Fibroblast of lung (primary cell): Measurements from ENCODE around the gene MYO3B. TPM values are rescaled to one million over a fixed set of nuclear protein-coding genes. Genes with fewer than 3 reads are reported as not detected.

Experiments
- DNase-seq, 2 donors: peaks; one replicate each; pipeline versions ENCODE4 v3.0.0 to v3.0.0-alpha.2; 2010; ENCODE audit warnings: low read depth in 2 of 2
- H2AFZ ChIP-seq: 2 replicates; pipeline ENCODE4 v1.5.1; 2012; ENCODE audit warnings: low read length, control low read depth, inconsistent platforms
- H3K27ac ChIP-seq: 2 replicates; pipeline ENCODE4 v1.5.1; 2011; ENCODE audit warnings: low read length, control low read depth; ENCODE audit not compliant: insufficient read depth
- H3K27me3 ChIP-seq: 2 replicates; pipeline ENCODE4 v1.5.1; 2011; ENCODE audit warnings: mild to moderate bottlenecking, low read length; ENCODE audit not compliant: control insufficient read depth, insufficient read depth
- H3K36me3 ChIP-seq: 2 replicates; pipeline ENCODE4 v1.5.1; 2011; ENCODE audit warnings: low read length; ENCODE audit not compliant: control insufficient read depth, insufficient read depth
- H3K4me1 ChIP-seq: 2 replicates; pipeline ENCODE4 v1.5.1; 2011; ENCODE audit warnings: low read length; ENCODE audit not compliant: control insufficient read depth, insufficient read depth; ENCODE audit errors: extremely low read depth
- H3K4me2 ChIP-seq: 2 replicates; pipeline ENCODE4 v1.5.1; 2011; ENCODE audit warnings: low read length, control low read depth; ENCODE audit not compliant: insufficient read depth; ENCODE audit errors: extremely low read depth
- H3K4me3 ChIP-seq, 4 experiments: fragments of 200-600 bp in 1 of 4; sonication (generic) in 1 of 4; replicated peaks in 1 of 4; 2 replicates each; pipeline ENCODE4 v1.5.1; 2011 to 2016; ENCODE audit warnings: low read length in 4 of 4, low read depth in 3 of 4, mild to moderate bottlenecking in 3 of 4, control low read depth in 2 of 4, inconsistent platforms in 1 of 4, mixed read lengths in 1 of 4; ENCODE audit not compliant: insufficient read depth in 1 of 4; ENCODE audit errors: control extremely low read depth in 1 of 4
- H3K79me2 ChIP-seq: 2 replicates; pipeline ENCODE4 v1.5.1; 2012; ENCODE audit warnings: mild to moderate bottlenecking, low read length, inconsistent platforms; ENCODE audit not compliant: control insufficient read depth, insufficient read depth
- H3K9ac ChIP-seq: 2 replicates; pipeline ENCODE4 v1.5.1; 2011; ENCODE audit warnings: mild to moderate bottlenecking, low read length, control low read depth; ENCODE audit not compliant: insufficient read depth
- H3K9me3 ChIP-seq: 2 replicates; pipeline ENCODE4 v1.5.1; 2012; ENCODE audit warnings: low read depth, low read length; ENCODE audit not compliant: control insufficient read depth, insufficient read depth
- H4K20me1 ChIP-seq: 2 replicates; pipeline ENCODE4 v1.5.1; 2011; ENCODE audit warnings: low read length; ENCODE audit not compliant: control insufficient read depth, insufficient read depth; ENCODE audit errors: extremely low read depth
- CTCF ChIP-seq, 2 donors: IDR thresholded peaks in 1 of 2; conservative IDR thresholded peaks in 1 of 2; 1 replicate in 1 of 2; 2 replicates in 1 of 2; pipeline ENCODE4 v1.5.1; 2011 to 2012; ENCODE audit warnings: low read length in 2 of 2, control low read depth in 1 of 2, inconsistent platforms in 1 of 2, low read depth in 1 of 2, mild to moderate bottlenecking in 1 of 2
- EZH2 ChIP-seq: IDR thresholded peaks from 2 replicates; pipeline ENCODE4 v1.5.1; 2012; ENCODE audit warnings: low read length, control low read depth, mild to moderate bottlenecking; ENCODE audit errors: missing control alignments
- polyA plus RNA-seq, 2 donors: library from polyadenylated mRNA; depleted of rRNA in 1 of 2; stranded (reverse) in 1 of 2; unstranded in 1 of 2; fragments of >200 nt; gene quantifications; 2 replicates each; pipeline ENCODE4 v1.2.1, GENCODE V29; 2011 to 2012; ENCODE audit warnings: missing spikeins in 1 of 2
- total RNA-seq: library from RNA; depleted of rRNA; stranded (reverse); fragments of >200 nt; gene quantifications from 2 replicates; pipeline ENCODE4 v1.2.1, GENCODE V29; 2014

The MYO3B gene
- total and polyA plus RNA-seq, 2 donors (not counting 1 experiment from before 2014, with no cell fraction given): 0.06 to 0.50 TPM

- H2AFZ ChIP-seq: no peak overlapping the region
- no peaks in the 10 kb centered on the region for H3K9me3 ChIP-seq
- TF ChIP-seq CTCF (conservative IDR thresholded peaks at IDR 0.05 in 1 of 2, IDR thresholded peaks at IDR 0.05 in 1 of 2; ENCODE audit: low read depth in 1 of 2, low read length in 2 of 2): no peak
- no peak for TF ChIP-seq EZH2
- DNase-seq: no peak
- H3K79me2 ChIP-seq: no peaks in the 10 kb centered on the region
- no peaks in the 10 kb centered on the region for H4K20me1 ChIP-seq
- H3K4me1 ChIP-seq: no peaks in the 10 kb centered on the region
- H3K4me3 ChIP-seq: no peak overlapping the region
- no peak overlapping the region for H3K9ac ChIP-seq
- H3K36me3 ChIP-seq: no peaks in the 10 kb centered on the region
- no peaks in the 10 kb centered on the region for H3K27me3 ChIP-seq
- no peak overlapping the region for H3K27ac ChIP-seq
- no peak overlapping the region for H3K4me2 ChIP-seq
These were observed 497.8 kb downstream of the MYO3B start for GRCh38 chr2:170675701-170676100.

DNA sequence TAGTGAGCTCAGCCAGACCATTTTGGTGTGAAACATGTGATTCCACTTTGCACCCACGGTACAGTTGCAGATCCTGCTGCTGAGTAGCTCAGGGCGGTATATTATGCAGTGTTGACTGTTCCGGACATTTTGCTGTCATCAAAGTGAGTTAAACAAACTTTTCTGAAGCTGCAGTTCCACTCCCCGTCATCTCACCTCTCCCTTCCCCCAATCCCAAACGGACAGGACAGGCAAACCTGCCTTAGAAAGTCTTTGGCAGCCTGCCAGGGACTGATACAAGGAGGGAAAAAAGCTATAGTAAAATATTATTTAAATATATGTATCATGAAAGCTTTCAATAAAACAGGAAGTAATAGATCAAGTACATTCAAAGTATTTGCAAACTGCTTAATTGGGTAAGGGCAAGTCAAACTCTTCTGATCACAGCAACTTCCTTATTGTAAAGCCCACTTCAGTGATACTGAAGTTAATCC, 501.7 kb downstream of the MYO3B start:
- TF ChIP-seq EZH2 (no peak), CTCF (conservative IDR thresholded peaks at IDR 0.05 in 1 of 2, IDR thresholded peaks at IDR 0.05 in 1 of 2; ENCODE audit: low read depth in 1 of 2, low read length in 2 of 2) (no peak)
- no peak overlapping the region for H2AFZ ChIP-seq
- no peaks in the 10 kb centered on the region for H3K36me3 ChIP-seq
- no peak overlapping the region for H3K9ac ChIP-seq
- no peak overlapping the region for H3K27ac ChIP-seq
- H3K27me3 ChIP-seq: no peaks in the 10 kb centered on the region
- no peak overlapping the region for H3K4me2 ChIP-seq
- no peaks in the 10 kb centered on the region for H4K20me1 ChIP-seq
- no peaks in the 10 kb centered on the region for H3K4me1 ChIP-seq
- no peaks in the 10 kb centered on the region for H3K9me3 ChIP-seq
- H3K4me3 ChIP-seq: no peak overlapping the region
- H3K79me2 ChIP-seq: no peaks in the 10 kb centered on the region
- DNase-seq: no peak

- Histone ChIP-seq H3K9me3 (no peaks in the 10 kb centered on the region), H3K36me3 (no peaks in the 10 kb centered on the region), H3K4me3 (no peak overlapping the region), H3K27me3 (no peaks in the 10 kb centered on the region), H3K79me2 (no peaks in the 10 kb centered on the region), H4K20me1 (no peaks in the 10 kb centered on the region), H3K4me1 (no peaks in the 10 kb centered on the region), H2AFZ (no peak overlapping the region), H3K9ac (no peak overlapping the region), H3K4me2 (no peak overlapping the region), H3K27ac (no peak overlapping the region)
- no peak for DNase-seq
- TF ChIP-seq EZH2 (no peak), CTCF (conservative IDR thresholded peaks at IDR 0.05 in 1 of 2, IDR thresholded peaks at IDR 0.05 in 1 of 2; ENCODE audit: low read depth in 1 of 2, low read length in 2 of 2) (no peak)
These were observed 502.4 kb downstream of the MYO3B start for GRCh38 chr2:170680172-170680941.
